Measurements from ENCODE around the gene LRP2. TPM values are rescaled to one million over a fixed set of nuclear protein-coding genes. Genes with fewer than 3 reads are reported as not detected.

LRP2 gene
- total RNA-seq, 4 donors from 2014 or later: 0.05 to 0.23 TPM; not detected in 2

- intact Hi-C loops (cut with DNase I; ENCODE audit: low total_unique reads): no loop called here
- 72 to 92% methylated on average over 2 of the region's 2 CpGs for WGBS, 2 donors
- TF ChIP-seq CTCF (IDR thresholded peaks at IDR 0.05): no peak
- TF ChIP-seq POLR2A (IDR thresholded peaks at IDR 0.05): no peak
- no peak overlapping the region for H3K4me3 ChIP-seq (ENCODE audit: low read depth, poor library complexity, severe bottlenecking)
- no peak for DNase-seq (ENCODE audit: low spot score in 2 of 2)
These were observed 4.3 kb downstream of the LRP2 start for GRCh38 chr2:169358016-169358415.

GRCh38 chr2:169354244-169354643 lies 8.1 kb downstream of the LRP2 start:
- H3K4me3 ChIP-seq (ENCODE audit: low read depth, poor library complexity, severe bottlenecking): no peak overlapping the region
- no peak for DNase-seq (ENCODE audit: low spot score in 2 of 2)
- no peak for TF ChIP-seq CTCF (IDR thresholded peaks at IDR 0.05)
- no peak for TF ChIP-seq POLR2A (IDR thresholded peaks at IDR 0.05)
- intact Hi-C loops (cut with DNase I; ENCODE audit: low total_unique reads): no loop called here
- 77 to 84% methylated on average over 2 of the region's 2 CpGs for WGBS, 2 donors

GRCh38 chr2:169351725-169352124 lies 10.6 kb downstream of the LRP2 start:
- intact Hi-C loops (cut with DNase I; ENCODE audit: low total_unique reads): no loop called here
- no peak overlapping the region for H3K4me3 ChIP-seq (ENCODE audit: low read depth, poor library complexity, severe bottlenecking)
- 82 to 88% methylated on average over 4 of the region's 4 CpGs for WGBS, 2 donors
- DNase-seq (ENCODE audit: low spot score in 2 of 2): no peak
- no peak for TF ChIP-seq POLR2A (IDR thresholded peaks at IDR 0.05)
- no peak for TF ChIP-seq CTCF (IDR thresholded peaks at IDR 0.05)

- 83% methylated on average over 2 of the region's 2 CpGs for WGBS, 2 donors
- no peak for TF ChIP-seq POLR2A (IDR thresholded peaks at IDR 0.05)
- no peak for TF ChIP-seq CTCF (IDR thresholded peaks at IDR 0.05)
- no peak for DNase-seq (ENCODE audit: low spot score in 2 of 2)
- no peak overlapping the region for H3K4me3 ChIP-seq (ENCODE audit: low read depth, poor library complexity, severe bottlenecking)
- intact Hi-C loops (cut with DNase I; ENCODE audit: low total_unique reads): no loop called here
These were observed 12.8 kb downstream of the LRP2 start for GRCh38 chr2:169349535-169349934.

GRCh38 chr2:169348321-169349024 lies 13.9 kb downstream of the LRP2 start:
- no peak for DNase-seq (ENCODE audit: low spot score in 2 of 2)
- intact Hi-C loops (cut with DNase I; ENCODE audit: low total_unique reads): no loop called here
- TF ChIP-seq POLR2A (IDR thresholded peaks at IDR 0.05): no peak
- TF ChIP-seq CTCF (IDR thresholded peaks at IDR 0.05): no peak
- no peak overlapping the region for H3K4me3 ChIP-seq (ENCODE audit: low read depth, poor library complexity, severe bottlenecking)
- 73 to 75% methylated on average over 6 of the region's 6 CpGs for WGBS, 2 donors

Data from lower leg skin (tissue), 4 donors.